ENCODE data around the gene CCDC85A.

Gene CCDC85A

GRCh38 chr2:56195563-56195962 lies 11.8 kb downstream of the CCDC85A start:
- no peak for DNase-seq

GRCh38 chr2:56197816-56198215 lies 14.0 kb downstream of the CCDC85A start:
- DNase-seq: no peak

GRCh38 chr2:56198936-56199335 lies 15.1 kb downstream of the CCDC85A start:
- no peak for DNase-seq

GRCh38 chr2:56199492-56199891 lies 15.7 kb downstream of the CCDC85A start:
- no peak for DNase-seq

GRCh38 chr2:56202381-56203121 lies 18.8 kb downstream of the CCDC85A start:
- no peak for DNase-seq

- DNase-seq: no peak
These were observed 20.8 kb downstream of the CCDC85A start for GRCh38 chr2:56204556-56204955.

GRCh38 chr2:56206250-56206649 lies 22.5 kb downstream of the CCDC85A start:
- no peak for DNase-seq

GRCh38 chr2:56207760-56208159 lies 24.0 kb downstream of the CCDC85A start:
- DNase-seq: no peak

- DNase-seq: no peak
These were observed 24.6 kb downstream of the CCDC85A start for GRCh38 chr2:56208380-56208779.

GRCh38 chr2:56209701-56210100 lies 25.9 kb downstream of the CCDC85A start:
- no peak for DNase-seq

- DNase-seq: no peak
These were observed 26.5 kb downstream of the CCDC85A start for GRCh38 chr2:56210291-56210690.

- DNase-seq: no peak
These were observed 27.3 kb downstream of the CCDC85A start for GRCh38 chr2:56211048-56211447.

GRCh38 chr2:56215911-56216310 lies 32.1 kb downstream of the CCDC85A start:
- DNase-seq: no peak

- no peak for DNase-seq
These were observed 33.3 kb downstream of the CCDC85A start for GRCh38 chr2:56217106-56217505.

- no peak for DNase-seq
These were observed 38.7 kb downstream of the CCDC85A start for GRCh38 chr2:56222481-56222880.

GRCh38 chr2:56224316-56224715 lies 40.5 kb downstream of the CCDC85A start:
- no peak for DNase-seq

- DNase-seq: no peak
These were observed 44.0 kb downstream of the CCDC85A start for GRCh38 chr2:56227811-56228210.

- DNase-seq: no peak
These were observed 45.7 kb downstream of the CCDC85A start for GRCh38 chr2:56229397-56230060.

- DNase-seq: no peak
These were observed 46.4 kb downstream of the CCDC85A start for GRCh38 chr2:56230156-56230555.

GRCh38 chr2:56231361-56231760 lies 47.6 kb downstream of the CCDC85A start:
- DNase-seq: no peak

GRCh38 chr2:56232912-56233311 lies 49.1 kb downstream of the CCDC85A start:
- DNase-seq: no peak

GRCh38 chr2:56234241-56234640 lies 50.5 kb downstream of the CCDC85A start:
- DNase-seq: no peak

- no peak for DNase-seq
These were observed 55.2 kb downstream of the CCDC85A start for GRCh38 chr2:56239030-56239429.

- no peak for DNase-seq
These were observed 55.6 kb downstream of the CCDC85A start for GRCh38 chr2:56239437-56239836.

GRCh38 chr2:56240210-56240609 lies 56.4 kb downstream of the CCDC85A start:
- DNase-seq: no peak

Data from NCI-H774 (cell line).